Immature natural killer cell (primary cell): ENCODE data around the gene ABCA9. TPM values are rescaled to one million over a fixed set of nuclear protein-coding genes. Genes with fewer than 3 reads are reported as not detected.

Experiments used
- DNase-seq, 3 donors: peaks; one replicate each; pipeline ENCODE4 v3.0.0; 2022; ENCODE audit warnings: mixed read lengths in 1 of 3
- H3K27ac Mint-ChIP-seq, 6 donors: one replicate each; pipeline ENCODE4 v1.8.0; 2020; ENCODE audit warnings: mixed read lengths in 6 of 6, mild to moderate bottlenecking in 5 of 6, inconsistent platforms in 4 of 6, moderate library complexity in 3 of 6
- H3K27me3 Mint-ChIP-seq, 3 donors: one replicate each; pipeline ENCODE4 v1.8.0; 2020 to 2021; ENCODE audit warnings: low read depth in 3 of 3, mild to moderate bottlenecking in 3 of 3, mixed read lengths in 3 of 3, moderate library complexity in 3 of 3, inconsistent platforms in 1 of 3
- H3K36me3 Mint-ChIP-seq, 3 donors: one replicate each; pipeline ENCODE4 v1.8.0; 2020; ENCODE audit warnings: mixed read lengths in 3 of 3, inconsistent platforms in 2 of 3, mild to moderate bottlenecking in 2 of 3
- H3K4me1 Mint-ChIP-seq, 2 donors: one replicate each; pipeline ENCODE4 v1.8.0; 2020; ENCODE audit warnings: inconsistent platforms in 2 of 2, mild to moderate bottlenecking in 2 of 2, mixed read lengths in 2 of 2, moderate library complexity in 1 of 2
- H3K4me3 Mint-ChIP-seq, 5 donors: one replicate each; pipeline ENCODE4 v1.8.0; 2020; ENCODE audit warnings: mild to moderate bottlenecking in 5 of 5, mixed read lengths in 5 of 5, inconsistent platforms in 3 of 5, moderate library complexity in 3 of 5
- H3K9me3 Mint-ChIP-seq, 6 donors: one replicate each; pipeline ENCODE4 v1.8.0; 2020; ENCODE audit warnings: mild to moderate bottlenecking in 6 of 6, mixed read lengths in 6 of 6, inconsistent platforms in 4 of 6, moderate library complexity in 3 of 6
- polyA plus RNA-seq, 3 donors: library from polyadenylated mRNA; unstranded; fragments of 300-500 nt; fragmentation: Illumina TruSeq; gene quantifications; one replicate each; pipeline ENCODE4 v1.2.3, GENCODE V29; 2021

The ABCA9 gene, protein sequence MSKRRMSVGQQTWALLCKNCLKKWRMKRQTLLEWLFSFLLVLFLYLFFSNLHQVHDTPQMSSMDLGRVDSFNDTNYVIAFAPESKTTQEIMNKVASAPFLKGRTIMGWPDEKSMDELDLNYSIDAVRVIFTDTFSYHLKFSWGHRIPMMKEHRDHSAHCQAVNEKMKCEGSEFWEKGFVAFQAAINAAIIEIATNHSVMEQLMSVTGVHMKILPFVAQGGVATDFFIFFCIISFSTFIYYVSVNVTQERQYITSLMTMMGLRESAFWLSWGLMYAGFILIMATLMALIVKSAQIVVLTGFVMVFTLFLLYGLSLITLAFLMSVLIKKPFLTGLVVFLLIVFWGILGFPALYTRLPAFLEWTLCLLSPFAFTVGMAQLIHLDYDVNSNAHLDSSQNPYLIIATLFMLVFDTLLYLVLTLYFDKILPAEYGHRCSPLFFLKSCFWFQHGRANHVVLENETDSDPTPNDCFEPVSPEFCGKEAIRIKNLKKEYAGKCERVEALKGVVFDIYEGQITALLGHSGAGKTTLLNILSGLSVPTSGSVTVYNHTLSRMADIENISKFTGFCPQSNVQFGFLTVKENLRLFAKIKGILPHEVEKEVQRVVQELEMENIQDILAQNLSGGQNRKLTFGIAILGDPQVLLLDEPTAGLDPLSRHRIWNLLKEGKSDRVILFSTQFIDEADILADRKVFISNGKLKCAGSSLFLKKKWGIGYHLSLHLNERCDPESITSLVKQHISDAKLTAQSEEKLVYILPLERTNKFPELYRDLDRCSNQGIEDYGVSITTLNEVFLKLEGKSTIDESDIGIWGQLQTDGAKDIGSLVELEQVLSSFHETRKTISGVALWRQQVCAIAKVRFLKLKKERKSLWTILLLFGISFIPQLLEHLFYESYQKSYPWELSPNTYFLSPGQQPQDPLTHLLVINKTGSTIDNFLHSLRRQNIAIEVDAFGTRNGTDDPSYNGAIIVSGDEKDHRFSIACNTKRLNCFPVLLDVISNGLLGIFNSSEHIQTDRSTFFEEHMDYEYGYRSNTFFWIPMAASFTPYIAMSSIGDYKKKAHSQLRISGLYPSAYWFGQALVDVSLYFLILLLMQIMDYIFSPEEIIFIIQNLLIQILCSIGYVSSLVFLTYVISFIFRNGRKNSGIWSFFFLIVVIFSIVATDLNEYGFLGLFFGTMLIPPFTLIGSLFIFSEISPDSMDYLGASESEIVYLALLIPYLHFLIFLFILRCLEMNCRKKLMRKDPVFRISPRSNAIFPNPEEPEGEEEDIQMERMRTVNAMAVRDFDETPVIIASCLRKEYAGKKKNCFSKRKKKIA (N-terminal part only)
- polyA plus RNA-seq, result under 1 TPM in 1 of 3 donors, not detected in 2; 0.47 TPM

DNA sequence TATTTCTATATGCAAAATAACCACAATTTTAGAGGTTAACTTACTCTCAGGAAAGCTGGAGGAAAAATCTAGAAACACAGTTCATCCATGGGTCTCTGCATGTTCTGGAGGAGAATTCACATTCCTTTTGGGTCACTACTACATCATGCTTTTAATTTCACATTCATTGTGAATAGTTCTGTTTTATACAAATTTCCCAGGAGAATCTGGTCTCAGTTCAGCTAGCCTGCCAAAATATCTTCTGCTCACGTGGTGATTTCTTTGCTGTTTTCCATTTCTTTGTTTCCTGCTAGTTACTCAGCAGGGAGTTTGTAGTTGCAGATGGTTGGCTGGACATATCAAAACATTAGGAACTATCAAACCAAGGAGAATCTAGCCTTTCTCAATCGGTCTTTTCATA, at the start of gene ABCA9:
Gene ABCA9, minus strand, starts transcription at position 106 of the 400 bp plus-strand sequence. CDS start 9,801 bp downstream, outside the sequence.
- Mint-ChIP-seq H3K4me3 (peak within 1 kb of the TSS in 3 of 5 donors; percentile 3 to 64 (median 53)), H3K9me3 (peaks cover 0 to 3% (median 1%) of the 10 kb centered on the region in 6 donors), H3K4me1 (peaks cover 49 to 72% of the 10 kb centered on the region in 2 donors), H3K27ac (peak within 1 kb of the TSS in 5 of 6 donors; percentile 4 to 58 (median 21)), H3K36me3 (no peaks in the 10 kb centered on the region), H3K27me3 (peaks cover 0 to 8% (median 2%) of the 10 kb centered on the region in 3 donors)
- no peak for DNase-seq

GRCh38 chr17:69105907-69106730, 45.4 kb upstream of the ABCA9 start:
- H3K27me3 Mint-ChIP-seq, result peaks cover 0 to 3% (median 2%) of the 10 kb centered on the region in 3 donors
- no peaks in the 10 kb centered on the region for H3K36me3 Mint-ChIP-seq
- H3K4me3 Mint-ChIP-seq, result no peak overlapping the region
- no peak for DNase-seq
- H3K9me3 Mint-ChIP-seq, result peaks cover 0 to 1% (median 0%) of the 10 kb centered on the region in 6 donors
- H3K27ac Mint-ChIP-seq, result no peak overlapping the region
- no peaks in the 10 kb centered on the region for H3K4me1 Mint-ChIP-seq

DNA sequence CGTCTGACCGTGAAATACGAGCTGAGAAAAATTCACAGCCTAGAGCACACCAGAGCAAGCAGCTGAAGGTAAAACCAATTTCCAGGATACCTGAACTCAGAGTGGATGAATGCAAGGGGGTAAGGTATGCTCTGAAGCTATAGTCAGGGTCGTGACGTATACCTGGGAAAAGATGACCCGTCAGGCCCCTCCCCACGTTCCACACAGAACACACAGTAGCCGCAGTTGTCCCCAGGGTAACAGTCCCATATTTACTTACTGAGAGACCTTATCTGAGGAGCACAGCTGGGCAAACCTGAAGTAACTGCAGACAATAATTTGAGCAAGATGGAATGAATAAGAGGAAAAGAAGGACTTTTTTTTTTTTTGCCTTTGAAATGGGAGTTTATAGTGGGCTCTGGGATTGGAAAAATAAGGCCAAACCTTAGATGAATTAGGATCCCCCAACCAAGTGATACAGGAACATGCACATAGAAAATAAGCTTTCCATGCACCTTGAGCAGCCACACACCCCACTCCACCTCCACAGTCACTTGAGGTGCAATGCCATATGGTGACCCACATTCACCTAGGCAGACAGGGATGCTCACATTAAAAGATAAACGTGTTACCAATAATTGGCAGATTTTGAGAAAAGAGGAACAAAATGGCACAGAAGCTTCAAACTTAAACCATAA, 43.0 kb upstream of the ABCA9 start:
- H3K27me3 Mint-ChIP-seq, result no peaks in the 10 kb centered on the region
- H3K27ac Mint-ChIP-seq, result no peak overlapping the region
- H3K9me3 Mint-ChIP-seq, result no peaks in the 10 kb centered on the region
- H3K36me3 Mint-ChIP-seq, result no peaks in the 10 kb centered on the region
- H3K4me3 Mint-ChIP-seq, result no peak overlapping the region
- no peaks in the 10 kb centered on the region for H3K4me1 Mint-ChIP-seq
- DNase-seq, result no peak

- H3K36me3 Mint-ChIP-seq, result peaks cover 0 to 3% (median 0%) of the 10 kb centered on the region in 3 donors
- H3K27me3 Mint-ChIP-seq, result no peaks in the 10 kb centered on the region
- no peak overlapping the region for H3K27ac Mint-ChIP-seq
- peaks cover 0 to under 1% of the 10 kb centered on the region in 2 donors for H3K4me1 Mint-ChIP-seq
- H3K9me3 Mint-ChIP-seq, result no peaks in the 10 kb centered on the region
- no peak for DNase-seq
- H3K4me3 Mint-ChIP-seq, result no peak overlapping the region
Observed at GRCh38 chr17:69098625-69099024, 37.9 kb upstream of the ABCA9 start.

GRCh38 chr17:69096541-69096940, 35.8 kb upstream of the ABCA9 start:
- H3K9me3 Mint-ChIP-seq, result no peaks in the 10 kb centered on the region
- no peak overlapping the region for H3K27ac Mint-ChIP-seq
- no peak for DNase-seq
- H3K36me3 Mint-ChIP-seq, result peaks cover 0 to 3% (median 3%) of the 10 kb centered on the region in 3 donors
- H3K4me1 Mint-ChIP-seq, result peaks cover 5 to 8% of the 10 kb centered on the region in 2 donors
- H3K27me3 Mint-ChIP-seq, result peaks cover 0 to 2% (median 0%) of the 10 kb centered on the region in 3 donors
- H3K4me3 Mint-ChIP-seq, result no peak overlapping the region

DNA sequence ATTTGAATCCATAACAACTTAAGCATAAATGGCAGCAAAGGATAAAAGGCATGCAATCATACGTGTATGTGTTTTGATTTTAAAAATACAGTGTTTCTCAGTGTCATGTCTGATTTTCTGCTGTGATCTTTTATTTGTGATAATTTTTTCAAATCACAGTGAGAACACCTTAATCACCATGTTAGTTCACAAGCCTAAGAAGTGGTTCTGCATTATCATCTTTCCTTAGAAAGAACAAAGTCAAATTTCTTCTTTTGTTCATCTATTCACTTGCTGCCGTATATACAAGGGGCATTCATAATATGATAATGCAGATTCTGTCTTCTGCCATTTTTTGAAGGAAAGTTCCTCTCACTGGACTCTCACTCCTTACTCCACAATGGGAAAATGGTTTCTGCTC, 33.3 kb upstream of the ABCA9 start:
- Mint-ChIP-seq H3K4me1 (peaks cover 5 to 8% of the 10 kb centered on the region in 2 donors), H3K4me3 (no peak overlapping the region), H3K9me3 (no peaks in the 10 kb centered on the region), H3K36me3 (peaks cover 0 to 6% (median 3%) of the 10 kb centered on the region in 3 donors), H3K27me3 (peaks cover 0 to 3% (median 2%) of the 10 kb centered on the region in 3 donors), H3K27ac (no peak overlapping the region)
- DNase-seq, result no peak

GRCh38 chr17:69093279-69093789, 32.6 kb upstream of the ABCA9 start:
- peaks cover 0 to 7% (median 6%) of the 10 kb centered on the region in 3 donors for H3K36me3 Mint-ChIP-seq
- no peak for DNase-seq
- H3K9me3 Mint-ChIP-seq, result peaks cover 0 to 1% (median 0%) of the 10 kb centered on the region in 6 donors
- H3K27me3 Mint-ChIP-seq, result peaks cover 0 to 3% (median 3%) of the 10 kb centered on the region in 3 donors
- no peak overlapping the region for H3K27ac Mint-ChIP-seq
- peak overlapping the region; percentile 28 to 66 (median 57) for H3K4me3 Mint-ChIP-seq
- peaks cover 5 to 8% of the 10 kb centered on the region in 2 donors for H3K4me1 Mint-ChIP-seq

DNA sequence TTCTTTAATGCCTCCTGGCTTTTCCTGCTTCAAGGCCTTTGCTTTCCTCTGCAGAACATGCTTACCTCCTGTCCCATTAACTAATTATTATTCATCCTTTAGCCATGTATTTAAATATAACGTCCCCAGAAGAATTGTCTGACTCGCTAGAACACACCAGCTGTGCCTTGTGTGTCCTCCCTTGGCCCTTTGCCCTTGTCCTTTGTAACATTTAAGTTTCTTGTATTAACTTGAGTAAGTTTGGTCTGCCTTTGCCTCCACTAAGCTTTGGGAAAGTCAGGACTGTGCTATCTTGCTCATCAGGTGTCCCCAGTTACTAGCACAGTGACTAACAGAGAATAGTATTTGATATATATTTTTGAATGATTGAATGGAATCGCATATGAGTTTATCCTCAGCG, 29.6 kb upstream of the ABCA9 start:
- H3K36me3 Mint-ChIP-seq, result peaks cover 0 to 7% (median 3%) of the 10 kb centered on the region in 3 donors
- no peak overlapping the region for H3K4me3 Mint-ChIP-seq
- H3K27me3 Mint-ChIP-seq, result peaks cover 0 to 4% (median 3%) of the 10 kb centered on the region in 3 donors
- H3K4me1 Mint-ChIP-seq, result peaks cover 5 to 8% of the 10 kb centered on the region in 2 donors
- H3K27ac Mint-ChIP-seq, result no peak overlapping the region
- H3K9me3 Mint-ChIP-seq, result peaks cover 0 to 1% (median 0%) of the 10 kb centered on the region in 6 donors
- no peak for DNase-seq

GRCh38 chr17:69088643-69089200, 28.0 kb upstream of the ABCA9 start:
- peaks cover 0 to 4% (median 3%) of the 10 kb centered on the region in 3 donors for H3K27me3 Mint-ChIP-seq
- H3K27ac Mint-ChIP-seq, result no peak overlapping the region
- no peak for DNase-seq
- peaks cover 0 to 7% (median 3%) of the 10 kb centered on the region in 3 donors for H3K36me3 Mint-ChIP-seq
- H3K9me3 Mint-ChIP-seq, result peaks cover 0 to 1% (median 0%) of the 10 kb centered on the region in 6 donors
- H3K4me1 Mint-ChIP-seq, result peaks cover 5 to 8% of the 10 kb centered on the region in 2 donors
- H3K4me3 Mint-ChIP-seq, result no peak overlapping the region

DNA sequence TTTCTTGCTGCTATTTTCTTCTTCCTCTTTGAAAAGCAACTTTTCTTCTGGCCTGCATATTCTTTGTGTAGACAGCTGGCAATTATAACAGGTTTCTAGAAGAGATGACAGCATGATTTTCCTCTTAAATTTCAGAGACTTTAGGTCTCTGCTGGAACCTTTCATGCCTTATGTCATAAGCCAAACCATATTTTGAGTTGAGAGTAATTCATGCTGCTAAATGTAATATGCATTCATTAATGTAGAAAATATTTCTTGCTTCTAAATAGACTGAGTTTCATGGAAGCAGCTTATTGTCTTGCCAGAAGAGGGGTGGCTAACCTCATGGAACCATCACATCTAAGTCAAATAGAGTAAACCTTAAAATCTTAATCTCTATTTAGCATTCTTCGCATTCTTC, 25.9 kb upstream of the ABCA9 start:
- no peak for DNase-seq
- H3K27ac Mint-ChIP-seq, result no peak overlapping the region
- H3K27me3 Mint-ChIP-seq, result peaks cover 0 to 3% (median 2%) of the 10 kb centered on the region in 3 donors
- peaks cover 0 to 2% (median 0%) of the 10 kb centered on the region in 6 donors for H3K9me3 Mint-ChIP-seq
- peaks cover 4 to 14% (median 7%) of the 10 kb centered on the region in 3 donors for H3K36me3 Mint-ChIP-seq
- H3K4me3 Mint-ChIP-seq, result no peak overlapping the region
- no peaks in the 10 kb centered on the region for H3K4me1 Mint-ChIP-seq

DNA sequence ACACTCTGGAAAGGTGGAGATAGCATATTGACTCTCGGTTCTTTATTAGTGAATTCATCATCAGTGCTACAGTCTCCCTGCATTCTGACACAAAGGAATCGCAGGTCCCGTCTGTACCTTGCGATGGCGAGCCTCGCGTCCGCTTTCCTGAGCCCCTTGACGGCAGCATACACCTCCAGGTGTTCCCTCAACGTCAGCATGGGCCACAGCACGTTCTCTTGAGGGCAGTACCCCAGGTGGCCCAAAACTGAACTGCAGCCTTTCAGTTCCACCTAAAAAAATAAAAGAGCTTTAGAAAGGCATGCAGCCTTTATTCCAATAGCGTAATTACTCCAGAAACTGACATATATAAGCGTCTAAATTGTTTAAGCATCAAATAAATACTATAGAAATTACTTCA, 24.2 kb upstream of the ABCA9 start:
- peaks cover 0 to 2% (median under 1%) of the 10 kb centered on the region in 3 donors for H3K27me3 Mint-ChIP-seq
- no peak overlapping the region for H3K27ac Mint-ChIP-seq
- no peak overlapping the region for H3K4me3 Mint-ChIP-seq
- H3K36me3 Mint-ChIP-seq, result peaks cover 4 to 11% (median 7%) of the 10 kb centered on the region in 3 donors
- DNase-seq, result no peak
- no peaks in the 10 kb centered on the region for H3K4me1 Mint-ChIP-seq
- H3K9me3 Mint-ChIP-seq, result peaks cover 0 to 2% (median 0%) of the 10 kb centered on the region in 6 donors
